Measurements from ENCODE around the gene HRCT1. TPM values are rescaled to one million over a fixed set of nuclear protein-coding genes. Genes with fewer than 3 reads are reported as not detected.
"Not testable (repeated sequence)": the region's sequence is repeated elsewhere in the genome, so short reads cannot be mapped to it uniquely, and the experiment has no call there.

HRCT1 gene
- total RNA-seq, 1 experiment from 2014 or later, result not detected

- Histone ChIP-seq H2BK120ac (ENCODE audit: low read depth, low read length, poor library complexity, severe bottlenecking) (no peak overlapping the region), H3T11ph (ENCODE audit: low read length) (no peak overlapping the region), H4K20me1 (ENCODE audit: control insufficient read depth, insufficient read depth, insufficient read length) (no peaks in the 10 kb centered on the region), H3K23ac (ENCODE audit: insufficient read length, low read depth, low read length) (no peak overlapping the region), H3K18ac (ENCODE audit: insufficient read length, low read depth, low read length) (no peak overlapping the region), H2BK12ac (ENCODE audit: insufficient read length, low read depth, low read length) (no peak overlapping the region), H3K79me1 (ENCODE audit: insufficient read depth, low read depth, low read length, poor library complexity, severe bottlenecking) (no peaks in the 10 kb centered on the region), H2BK15ac (ENCODE audit: low read depth, low read length) (no peak overlapping the region), H3K9ac (ENCODE audit: extremely low read depth, insufficient read length, low read length) (no peak overlapping the region), H3K56ac (ENCODE audit: insufficient read length, low read depth, low read length) (no peak overlapping the region), H4K8ac (replicated peaks; ENCODE audit: insufficient read length, low read depth, low read length) (no peak overlapping the region), H4K5ac (ENCODE audit: insufficient read length, low read depth, low read length) (no peak overlapping the region), H3K23me2 (ENCODE audit: insufficient read length, low read depth, low read length, poor library complexity, severe bottlenecking) (no peaks in the 10 kb centered on the region), H4K91ac (ENCODE audit: insufficient read length, low read depth, low read length) (no peak overlapping the region), H3K79me2 (ENCODE audit: insufficient read depth, low read length) (no peaks in the 10 kb centered on the region), H3K4me2 (ENCODE audit: insufficient read depth, insufficient read length, low read length) (no peak overlapping the region), H3K27me3 (ENCODE audit: insufficient read depth, low read length) (no peaks in the 10 kb centered on the region), H3K9me3 (ENCODE audit: control insufficient read depth, low read depth, low read length) (no peaks in the 10 kb centered on the region), H2BK5ac (ENCODE audit: insufficient read length, low read length) (no peak overlapping the region), H3K27ac (ENCODE audit: insufficient read length, low read depth, low read length) (no peak overlapping the region), H3K14ac (ENCODE audit: insufficient read depth, low read length) (no peak overlapping the region), H2AK5ac (ENCODE audit: insufficient read length, low read length) (no peak overlapping the region), H2AFZ (ENCODE audit: low read length) (no peak overlapping the region), H3K4me1 (ENCODE audit: insufficient read depth, low read length) (no peaks in the 10 kb centered on the region; the same call in 1 of the 2 replicates), H3K4ac (ENCODE audit: low read depth, low read length) (no peak overlapping the region), H2BK20ac (ENCODE audit: low read depth, low read length, poor library complexity, severe bottlenecking) (no peak overlapping the region)
- no peak overlapping the region for H3K4me3 Mint-ChIP-seq
- no peaks in the 10 kb centered on the region for H3K36me3 Mint-ChIP-seq (ENCODE audit: insufficient read depth in 1 of 3, low read depth in 3 of 3)
- H3K27me3 Mint-ChIP-seq (ENCODE audit: low read depth), result peaks cover 3% of the 10 kb centered on the region
- peaks cover 0 to 17% of the 10 kb centered on the region in 2 experiments; a peak in 2 of 4 replicates for H3K4me1 Mint-ChIP-seq
- DNase-seq, result no peak
- H3K9me3 Mint-ChIP-seq, result peaks cover 0 to under 1% of the 10 kb centered on the region in 2 experiments; a peak in 1 of 5 replicates
- H3K27ac Mint-ChIP-seq, result no peak overlapping the region
- no CpG with 5 or more reads among the region's 3 CpGs for WGBS (ENCODE audit: extremely low coverage, insufficient read length, low lambda C conversion rate)
- no peak for TF ChIP-seq CTCF (conservative IDR thresholded peaks at IDR 0.05)
Observed at GRCh38 chr9:35882996-35883395, 23.0 kb upstream of the HRCT1 start.

GRCh38 chr9:35884908-35885307 lies 21.1 kb upstream of the HRCT1 start:
- H4K5ac ChIP-seq (ENCODE audit: insufficient read length, low read depth, low read length); H2BK120ac ChIP-seq (ENCODE audit: low read depth, low read length, poor library complexity, severe bottlenecking); H3K27ac Mint-ChIP-seq; H3K79me2 ChIP-seq (ENCODE audit: insufficient read depth, low read length); H2BK12ac ChIP-seq (ENCODE audit: insufficient read length, low read depth, low read length); H4K20me1 ChIP-seq (ENCODE audit: control insufficient read depth, insufficient read depth, insufficient read length); H3K27me3 Mint-ChIP-seq (ENCODE audit: low read depth); H3K36me3 Mint-ChIP-seq (ENCODE audit: insufficient read depth in 1 of 3, low read depth in 3 of 3); H3K14ac ChIP-seq (ENCODE audit: insufficient read depth, low read length); H2BK20ac ChIP-seq (ENCODE audit: low read depth, low read length, poor library complexity, severe bottlenecking); H3T11ph ChIP-seq (ENCODE audit: low read length); H3K23ac ChIP-seq (ENCODE audit: insufficient read length, low read depth, low read length); H3K18ac ChIP-seq (ENCODE audit: insufficient read length, low read depth, low read length); H3K9ac ChIP-seq (ENCODE audit: extremely low read depth, insufficient read length, low read length); H3K4ac ChIP-seq (ENCODE audit: low read depth, low read length); H3K27ac ChIP-seq (ENCODE audit: insufficient read length, low read depth, low read length); H3K9me3 ChIP-seq (ENCODE audit: control insufficient read depth, low read depth, low read length); H4K91ac ChIP-seq (ENCODE audit: insufficient read length, low read depth, low read length); H2AFZ ChIP-seq (ENCODE audit: low read length); H3K56ac ChIP-seq (ENCODE audit: insufficient read length, low read depth, low read length); H2BK5ac ChIP-seq (ENCODE audit: insufficient read length, low read length); H3K4me3 Mint-ChIP-seq; H3K27me3 ChIP-seq (ENCODE audit: insufficient read depth, low read length); H3K4me2 ChIP-seq (ENCODE audit: insufficient read depth, insufficient read length, low read length); DNase-seq; H4K8ac ChIP-seq (replicated peaks; ENCODE audit: insufficient read length, low read depth, low read length); H3K79me1 ChIP-seq (ENCODE audit: insufficient read depth, low read depth, low read length, poor library complexity, severe bottlenecking); H2AK5ac ChIP-seq (ENCODE audit: insufficient read length, low read length); H3K23me2 ChIP-seq (ENCODE audit: insufficient read length, low read depth, low read length, poor library complexity, severe bottlenecking); H2BK15ac ChIP-seq (ENCODE audit: low read depth, low read length); H3K4me1 ChIP-seq (ENCODE audit: insufficient read depth, low read length); H3K9me3 Mint-ChIP-seq: not testable (repeated sequence)
- H3K4me1 Mint-ChIP-seq, result peaks cover 0 to 17% of the 10 kb centered on the region in 2 experiments; a peak in 2 of 4 replicates
- no CpG with 5 or more reads among the region's 3 CpGs for WGBS (ENCODE audit: extremely low coverage, insufficient read length, low lambda C conversion rate)

Measured in H9 (cell line).